LNCaP clone FGC (cell line): ENCODE results near the gene AP3B1.

Source experiments
- DNase-seq: peaks from one replicate; pipeline ENCODE4 v3.0.0-alpha.2; 2011; ENCODE audit warnings: low read depth
- H3K4me3 ChIP-seq: 2 replicates; pipeline ENCODE4 v1.5.1; 2011; ENCODE audit warnings: mild to moderate bottlenecking, low read depth, low read length, control low read depth
- TF ChIP-seq, protein P1 (sequence below): IDR thresholded peaks from 2 replicates; pipeline ENCODE4 v1.5.1; 2012; ENCODE audit warnings: mild to moderate bottlenecking; ENCODE audit not compliant: control insufficient read depth, insufficient read depth; ENCODE audit errors: extremely low read depth

The AP3B1 gene

DNA sequence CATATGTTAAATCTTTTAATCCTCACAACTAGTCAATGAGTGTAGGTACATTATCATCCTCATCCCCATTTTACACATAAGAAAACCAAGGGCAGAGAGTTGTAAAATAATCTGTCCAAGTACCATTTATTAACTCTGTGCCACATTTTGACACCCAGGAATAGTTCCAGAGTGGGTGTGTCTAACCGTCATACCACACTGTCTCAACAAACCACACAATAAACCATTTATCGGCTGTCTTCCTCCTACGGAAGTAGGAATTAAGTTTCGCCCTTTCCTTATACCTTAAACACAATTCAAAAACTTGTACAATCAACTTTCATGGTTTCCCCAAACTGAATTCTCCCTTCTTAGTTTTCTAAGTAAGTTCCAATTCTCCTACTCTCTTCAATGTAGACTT, 11.4 kb downstream of the AP3B1 start:
- TF ChIP-seq, protein P1, sequence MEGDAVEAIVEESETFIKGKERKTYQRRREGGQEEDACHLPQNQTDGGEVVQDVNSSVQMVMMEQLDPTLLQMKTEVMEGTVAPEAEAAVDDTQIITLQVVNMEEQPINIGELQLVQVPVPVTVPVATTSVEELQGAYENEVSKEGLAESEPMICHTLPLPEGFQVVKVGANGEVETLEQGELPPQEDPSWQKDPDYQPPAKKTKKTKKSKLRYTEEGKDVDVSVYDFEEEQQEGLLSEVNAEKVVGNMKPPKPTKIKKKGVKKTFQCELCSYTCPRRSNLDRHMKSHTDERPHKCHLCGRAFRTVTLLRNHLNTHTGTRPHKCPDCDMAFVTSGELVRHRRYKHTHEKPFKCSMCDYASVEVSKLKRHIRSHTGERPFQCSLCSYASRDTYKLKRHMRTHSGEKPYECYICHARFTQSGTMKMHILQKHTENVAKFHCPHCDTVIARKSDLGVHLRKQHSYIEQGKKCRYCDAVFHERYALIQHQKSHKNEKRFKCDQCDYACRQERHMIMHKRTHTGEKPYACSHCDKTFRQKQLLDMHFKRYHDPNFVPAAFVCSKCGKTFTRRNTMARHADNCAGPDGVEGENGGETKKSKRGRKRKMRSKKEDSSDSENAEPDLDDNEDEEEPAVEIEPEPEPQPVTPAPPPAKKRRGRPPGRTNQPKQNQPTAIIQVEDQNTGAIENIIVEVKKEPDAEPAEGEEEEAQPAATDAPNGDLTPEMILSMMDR = no peak
- no peak for DNase-seq
- no peak overlapping the region for H3K4me3 ChIP-seq

DNA sequence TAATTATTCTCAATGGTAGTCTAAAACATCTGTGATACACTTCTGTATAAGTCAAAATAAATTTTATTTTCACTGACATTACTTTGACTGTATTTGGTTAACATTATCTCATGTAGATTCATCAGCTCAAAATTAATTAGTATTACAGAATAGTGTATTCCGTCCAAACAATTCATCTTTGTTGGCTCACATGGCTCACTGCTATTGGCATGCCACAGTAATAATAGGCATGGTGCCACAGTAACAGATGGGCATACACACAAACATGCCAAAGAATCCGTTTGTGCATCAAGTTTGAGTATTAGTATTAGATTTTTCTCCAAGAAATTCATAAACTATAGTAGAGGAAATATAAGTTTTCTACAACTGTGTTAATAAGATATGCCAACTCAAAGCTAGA, 14.2 kb downstream of the AP3B1 start:
- no peak for DNase-seq
- H3K4me3 ChIP-seq = no peak overlapping the region
- TF ChIP-seq, protein P1 = no peak

DNA sequence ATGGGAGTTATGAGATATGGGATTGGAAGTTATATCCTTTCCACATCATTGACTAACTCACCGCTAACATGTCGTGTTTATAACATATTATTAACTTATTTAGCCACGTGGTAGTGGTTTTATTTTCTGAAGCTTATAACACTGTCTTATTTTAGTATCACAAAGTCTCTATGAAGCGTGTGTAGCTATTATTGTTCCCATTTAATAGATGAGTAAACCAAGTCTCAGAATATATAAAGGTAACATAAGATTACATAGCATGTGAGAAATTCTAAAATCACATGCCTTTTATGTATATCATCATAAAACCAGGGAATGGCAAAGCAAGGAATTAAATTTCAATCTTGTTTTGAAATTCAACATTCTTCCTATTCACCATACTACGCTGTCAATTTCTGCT, 15.3 kb downstream of the AP3B1 start:
- DNase-seq = no peak
- no peak overlapping the region for H3K4me3 ChIP-seq
- TF ChIP-seq, protein P1 = no peak

DNA sequence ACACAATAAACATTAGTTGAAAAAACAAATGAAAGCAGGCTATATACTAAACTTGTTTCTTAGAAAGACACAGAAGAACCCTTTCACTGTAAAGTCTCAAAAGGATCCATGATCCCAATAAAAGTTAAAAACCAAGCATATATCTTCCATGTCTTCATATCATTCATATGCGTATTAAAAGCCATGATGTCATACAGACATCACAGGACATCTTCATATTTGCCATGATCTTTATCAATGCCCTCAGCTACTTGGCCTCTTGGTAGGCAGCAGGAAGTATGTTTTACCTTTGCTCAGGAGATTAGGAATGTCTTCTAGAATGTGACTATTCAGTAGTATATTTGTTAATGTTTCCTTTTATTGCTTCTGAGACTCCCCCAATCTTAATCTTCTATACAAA, 16.8 kb downstream of the AP3B1 start:
- TF ChIP-seq, protein P1 = no peak
- DNase-seq = no peak
- H3K4me3 ChIP-seq = no peak overlapping the region

DNA sequence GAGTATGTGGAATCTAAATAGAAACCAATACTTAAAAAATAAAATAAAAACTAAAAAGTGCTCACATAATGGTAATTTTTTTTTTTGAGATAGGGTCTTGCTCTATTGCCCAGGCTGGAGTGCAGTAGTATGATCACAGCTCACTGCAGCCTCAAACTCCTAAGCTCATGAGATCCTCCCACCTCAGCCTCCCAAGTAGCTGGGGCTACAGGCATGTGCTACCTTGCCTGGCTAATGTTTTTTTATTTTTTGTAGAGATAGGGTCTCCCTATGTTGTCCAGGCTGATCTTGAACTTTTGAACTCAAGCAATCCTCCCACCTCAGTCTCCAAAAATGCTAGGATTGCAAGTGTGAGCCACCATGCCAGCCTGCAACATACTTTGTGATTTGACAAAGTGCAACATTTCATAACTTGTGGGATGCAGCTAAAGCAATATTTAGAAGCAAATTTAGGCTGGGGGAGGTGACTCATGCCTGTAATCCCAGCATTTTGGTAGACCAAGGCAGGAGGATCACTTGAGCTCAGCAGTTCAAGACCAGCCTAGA, 18.4 kb downstream of the AP3B1 start:
- H3K4me3 ChIP-seq = no peak overlapping the region
- no peak for DNase-seq
- TF ChIP-seq, protein P1 = no peak

DNA sequence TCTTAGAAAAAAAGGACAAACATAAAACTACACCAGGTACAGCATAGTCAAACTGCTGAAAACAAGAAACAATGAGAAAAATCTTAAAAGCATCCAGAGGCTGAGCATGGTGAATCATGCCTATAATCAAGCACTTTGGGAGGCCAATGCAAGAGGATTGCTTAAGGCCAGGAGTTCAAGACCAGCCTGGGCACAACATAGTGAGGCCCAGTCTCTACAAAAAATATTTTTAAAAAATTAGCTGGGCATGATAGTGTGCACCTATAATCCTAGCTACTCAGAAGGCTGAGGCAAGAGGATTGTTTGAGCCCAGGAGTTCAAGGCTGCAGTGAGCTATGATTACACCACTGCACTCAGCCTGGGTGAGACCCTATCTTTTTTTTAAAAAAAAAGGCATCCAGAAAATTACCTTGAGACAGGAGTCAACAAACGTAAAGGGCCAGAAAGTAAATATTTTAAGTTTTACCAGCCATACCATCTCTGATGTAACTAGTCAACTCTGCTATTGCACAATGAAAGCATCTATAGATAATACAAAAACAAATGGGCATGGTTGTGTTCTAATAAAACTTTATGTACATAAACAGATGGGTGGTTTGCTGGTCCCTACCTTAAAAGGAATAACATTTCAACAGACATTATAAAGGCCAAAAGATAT, 19.8 kb downstream of the AP3B1 start:
- H3K4me3 ChIP-seq = no peak overlapping the region
- no peak for DNase-seq
- TF ChIP-seq, protein P1 = no peak

DNA sequence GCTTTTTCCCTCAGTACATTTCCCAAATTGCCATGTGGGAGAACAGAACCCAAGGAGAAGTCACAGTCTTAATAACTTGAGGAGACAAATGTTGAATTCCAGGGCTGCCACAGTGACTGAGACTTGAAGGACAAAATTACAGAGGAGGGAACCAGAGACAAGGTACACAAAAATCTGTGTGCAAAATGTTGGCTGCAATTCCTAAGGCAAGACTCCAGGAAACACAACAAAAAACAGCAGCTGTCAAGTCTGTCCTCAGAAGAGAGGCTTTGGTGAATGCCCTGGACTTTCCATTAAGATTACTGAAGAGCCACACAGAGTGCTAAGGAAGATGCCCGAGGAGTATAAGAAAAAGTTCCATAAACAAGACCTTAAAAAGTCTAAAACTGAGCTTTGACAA, 21.1 kb downstream of the AP3B1 start:
- no peak for DNase-seq
- TF ChIP-seq, protein P1 = no peak
- H3K4me3 ChIP-seq = no peak overlapping the region
